Measurements from ENCODE around the gene MSH2.

DNA sequence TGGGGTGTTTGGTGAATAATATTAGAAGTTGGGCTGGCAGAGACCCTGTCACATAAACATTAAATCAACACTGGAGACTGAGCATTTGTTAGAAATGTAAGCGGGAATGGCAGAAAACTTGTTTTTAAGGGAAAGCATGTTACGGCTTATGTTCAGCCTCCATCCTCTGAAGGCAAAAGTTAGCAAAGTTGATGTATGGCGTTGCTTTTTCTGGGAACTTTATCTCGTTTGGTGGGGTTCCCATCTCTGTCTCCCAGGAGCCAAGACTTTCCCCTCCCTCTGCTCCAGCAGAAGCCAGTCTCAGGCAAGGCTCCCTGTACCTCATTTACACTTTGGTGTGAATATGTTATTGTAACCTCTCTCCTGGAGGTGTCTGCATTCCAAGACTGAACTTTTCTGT lies 105.1 kb downstream of the MSH2 start:
- TF ChIP-seq EZH2 (IDR thresholded peaks at IDR 0.05; ENCODE audit: borderline replicate concordance) (no peak), EZH2phosphoT487 (IDR thresholded peaks at IDR 0.05; ENCODE audit: low read depth, severe bottlenecking, unreplicated experiment) (no peak)
- TF ChIP-seq, protein P1, sequence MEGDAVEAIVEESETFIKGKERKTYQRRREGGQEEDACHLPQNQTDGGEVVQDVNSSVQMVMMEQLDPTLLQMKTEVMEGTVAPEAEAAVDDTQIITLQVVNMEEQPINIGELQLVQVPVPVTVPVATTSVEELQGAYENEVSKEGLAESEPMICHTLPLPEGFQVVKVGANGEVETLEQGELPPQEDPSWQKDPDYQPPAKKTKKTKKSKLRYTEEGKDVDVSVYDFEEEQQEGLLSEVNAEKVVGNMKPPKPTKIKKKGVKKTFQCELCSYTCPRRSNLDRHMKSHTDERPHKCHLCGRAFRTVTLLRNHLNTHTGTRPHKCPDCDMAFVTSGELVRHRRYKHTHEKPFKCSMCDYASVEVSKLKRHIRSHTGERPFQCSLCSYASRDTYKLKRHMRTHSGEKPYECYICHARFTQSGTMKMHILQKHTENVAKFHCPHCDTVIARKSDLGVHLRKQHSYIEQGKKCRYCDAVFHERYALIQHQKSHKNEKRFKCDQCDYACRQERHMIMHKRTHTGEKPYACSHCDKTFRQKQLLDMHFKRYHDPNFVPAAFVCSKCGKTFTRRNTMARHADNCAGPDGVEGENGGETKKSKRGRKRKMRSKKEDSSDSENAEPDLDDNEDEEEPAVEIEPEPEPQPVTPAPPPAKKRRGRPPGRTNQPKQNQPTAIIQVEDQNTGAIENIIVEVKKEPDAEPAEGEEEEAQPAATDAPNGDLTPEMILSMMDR (IDR thresholded peaks at IDR 0.05; ENCODE audit: poor library complexity) = no peak
